ENCODE data around the gene RGMB.

- TF ChIP-seq CTCF (IDR thresholded peaks at IDR 0.05; ENCODE audit: low read depth, low read length) = no peak
- TF ChIP-seq POLR2A (IDR thresholded peaks at IDR 0.05; ENCODE audit: extremely low read depth, insufficient read length) = no peak
- no peak for TF ChIP-seq MAX (IDR thresholded peaks at IDR 0.05; ENCODE audit: low read depth, low read length)
- TF ChIP-seq MYC (IDR thresholded peaks at IDR 0.05; ENCODE audit: low read depth, low read length) = no peak
Observed at GRCh38 chr5:98774192-98775033, 950 bp downstream of the RGMB start.

Measured in NB4 (cell line).